NB4 (cell line): ENCODE measurements around the gene MAPKAPK3.

Experiments
- MYC ChIP-seq: IDR thresholded peaks from 2 replicates; pipeline ENCODE4 v1.6.1; 2011; ENCODE audit warnings: low read depth, low read length
- POLR2A ChIP-seq: IDR thresholded peaks from 2 replicates; pipeline ENCODE4 v1.6.1; 2011; ENCODE audit warnings: mild to moderate bottlenecking; ENCODE audit not compliant: insufficient read length; ENCODE audit errors: extremely low read depth
- TF ChIP-seq, protein P1 (sequence below): IDR thresholded peaks from one replicate; pipeline ENCODE4 v1.5.1; 2012; ENCODE audit warnings: low read depth, low read length
- TF ChIP-seq, protein P2 (sequence below): IDR thresholded peaks from 2 replicates; pipeline ENCODE4 v1.6.1; 2011; ENCODE audit warnings: low read depth, low read length

DNA sequence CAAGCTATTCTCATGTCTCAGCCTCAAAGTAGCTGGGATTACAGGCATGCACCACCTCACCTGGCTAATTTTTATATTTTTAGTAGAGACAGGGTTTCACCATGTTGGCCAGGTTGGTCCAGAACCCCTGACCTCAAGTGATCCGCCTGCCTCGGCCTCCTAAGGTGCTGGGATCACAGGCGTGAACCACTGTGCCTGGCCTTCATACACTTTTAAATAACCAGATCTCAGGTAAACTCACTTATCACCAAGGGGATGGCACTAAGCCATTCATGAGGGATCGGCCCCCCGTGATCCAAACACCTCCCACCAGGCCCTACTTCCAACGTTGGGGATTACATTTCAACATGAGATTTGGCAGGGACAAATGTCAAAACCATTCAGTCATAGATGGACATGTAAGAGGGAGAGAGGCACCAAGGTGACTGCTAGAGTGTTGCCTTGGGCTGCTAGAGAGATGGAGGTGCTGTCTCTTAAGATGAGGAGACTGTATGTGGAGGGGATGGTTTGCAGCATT, 44.4 kb downstream of the MAPKAPK3 start:
- TF ChIP-seq, protein P1, sequence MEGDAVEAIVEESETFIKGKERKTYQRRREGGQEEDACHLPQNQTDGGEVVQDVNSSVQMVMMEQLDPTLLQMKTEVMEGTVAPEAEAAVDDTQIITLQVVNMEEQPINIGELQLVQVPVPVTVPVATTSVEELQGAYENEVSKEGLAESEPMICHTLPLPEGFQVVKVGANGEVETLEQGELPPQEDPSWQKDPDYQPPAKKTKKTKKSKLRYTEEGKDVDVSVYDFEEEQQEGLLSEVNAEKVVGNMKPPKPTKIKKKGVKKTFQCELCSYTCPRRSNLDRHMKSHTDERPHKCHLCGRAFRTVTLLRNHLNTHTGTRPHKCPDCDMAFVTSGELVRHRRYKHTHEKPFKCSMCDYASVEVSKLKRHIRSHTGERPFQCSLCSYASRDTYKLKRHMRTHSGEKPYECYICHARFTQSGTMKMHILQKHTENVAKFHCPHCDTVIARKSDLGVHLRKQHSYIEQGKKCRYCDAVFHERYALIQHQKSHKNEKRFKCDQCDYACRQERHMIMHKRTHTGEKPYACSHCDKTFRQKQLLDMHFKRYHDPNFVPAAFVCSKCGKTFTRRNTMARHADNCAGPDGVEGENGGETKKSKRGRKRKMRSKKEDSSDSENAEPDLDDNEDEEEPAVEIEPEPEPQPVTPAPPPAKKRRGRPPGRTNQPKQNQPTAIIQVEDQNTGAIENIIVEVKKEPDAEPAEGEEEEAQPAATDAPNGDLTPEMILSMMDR = no peak
- TF ChIP-seq POLR2A (no peak), MYC (no peak)
- TF ChIP-seq, protein P2, sequence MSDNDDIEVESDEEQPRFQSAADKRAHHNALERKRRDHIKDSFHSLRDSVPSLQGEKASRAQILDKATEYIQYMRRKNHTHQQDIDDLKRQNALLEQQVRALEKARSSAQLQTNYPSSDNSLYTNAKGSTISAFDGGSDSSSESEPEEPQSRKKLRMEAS = no peak
